Endothelial cell of umbilical vein (primary cell): ENCODE data around the gene SSR1. TPM values are rescaled to one million over a fixed set of nuclear protein-coding genes. Genes with fewer than 3 reads are reported as not detected.

Source experiments
- BruUV-seq: library from RNA; stranded (reverse); fragments of 400-500 nt; replicated peaks from 2 replicates; lab custom pipeline; 2021; lab: Mats Ljungman, UMichigan
- CTCF ChIA-PET: fragments of 300-600, 350-600 bp; sonication (Branson Sonifier 250); formaldehyde crosslinking; loops from one replicate; lab custom pipeline; 2021; ENCODE audit warnings: antibody characterized with exemption, inconsistent platforms; lab: Charles Lee
- POLR2A ChIA-PET: fragments of 300-600, 350-600 bp; sonication (Branson Sonifier 250); formaldehyde crosslinking; loops from one replicate; lab custom pipeline; 2021; ENCODE audit warnings: antibody characterized with exemption, inconsistent platforms; lab: Charles Lee
- DNase-seq: peaks from one replicate; pipeline ENCODE4 v3.0.0-alpha.2; 2011; ENCODE audit warnings: low read depth, low spot score
- FAIRE-seq: peaks from 2 replicates; lab custom pipeline; 2011; peaks lifted over from hg19 to GRCh38; lab: Jason Lieb, UNC
- H2AFZ ChIP-seq: 2 replicates; pipeline ENCODE4 v1.6.0; 2012; ENCODE audit warnings: low read depth, low read length, control low read depth, inconsistent platforms
- H3K27ac ChIP-seq: 2 replicates; pipeline ENCODE4 v1.5.1; 2011; ENCODE audit warnings: low read depth, mild to moderate bottlenecking, control low read depth, low read length, moderate library complexity; ENCODE audit not compliant: insufficient read depth
- H3K27me3 ChIP-seq, 2 experiments: 2 replicates each; pipeline versions ENCODE4 v1.6.0 to v1.6.1; 2011; ENCODE audit warnings: low read length in 2 of 2, mixed read lengths in 1 of 2; ENCODE audit not compliant: control insufficient read depth in 2 of 2, insufficient read depth in 2 of 2
- H3K36me3 ChIP-seq, 2 experiments: 2 replicates in 1 of 2; 3 replicates in 1 of 2; pipeline ENCODE4 v1.5.1; 2011; ENCODE audit warnings: low read length in 2 of 2, mild to moderate bottlenecking in 1 of 2, moderate library complexity in 1 of 2; ENCODE audit not compliant: control insufficient read depth in 2 of 2, insufficient read depth in 2 of 2; ENCODE audit errors: extremely low read depth in 1 of 2
- H3K4me1 ChIP-seq: 3 replicates; pipeline ENCODE4 v1.5.1; 2011; ENCODE audit warnings: mild to moderate bottlenecking, low read length; ENCODE audit not compliant: control insufficient read depth, insufficient read depth; ENCODE audit errors: extremely low read depth
- H3K4me2 ChIP-seq: 2 replicates; pipeline ENCODE4 v1.6.1; 2011; ENCODE audit warnings: low read length, control low read depth, mixed read lengths; ENCODE audit not compliant: insufficient read depth
- H3K4me3 ChIP-seq, 3 experiments: fragments of 200-600 bp in 1 of 3; sonication (generic), shearing (Covaris generic) in 1 of 3; replicated peaks in 1 of 3; 2 replicates each; pipeline ENCODE4 v1.5.1; 2011 to 2016; ENCODE audit warnings: control low read depth in 3 of 3, low read length in 3 of 3, mild to moderate bottlenecking in 2 of 3, inconsistent platforms in 1 of 3, low read depth in 1 of 3, moderate library complexity in 1 of 3; ENCODE audit not compliant: insufficient read depth in 1 of 3
- H3K79me2 ChIP-seq: 2 replicates; pipeline ENCODE4 v1.6.0; 2012; ENCODE audit warnings: low read length, inconsistent platforms; ENCODE audit not compliant: control insufficient read depth, insufficient read depth
- H3K9ac ChIP-seq: replicated peaks from 2 replicates; pipeline ENCODE3; 2011; ENCODE audit warnings: low read length, control low read depth; ENCODE audit not compliant: insufficient read depth; ENCODE audit errors: extremely low read depth
- H3K9me1 ChIP-seq: replicated peaks from 3 replicates; pipeline ENCODE4 v1.6.0; 2011; ENCODE audit warnings: mild to moderate bottlenecking, low read length; ENCODE audit not compliant: control insufficient read depth, insufficient read depth; ENCODE audit errors: extremely low read depth
- H3K9me3 ChIP-seq: replicated peaks from 2 replicates; pipeline ENCODE4 v1.5.1; 2012; ENCODE audit warnings: low read length, inconsistent platforms; ENCODE audit not compliant: control insufficient read depth, insufficient read depth
- H4K20me1 ChIP-seq: replicated peaks from 2 replicates; pipeline ENCODE3; 2011; ENCODE audit warnings: mild to moderate bottlenecking, low read length; ENCODE audit not compliant: control insufficient read depth, insufficient read depth; ENCODE audit errors: extremely low read depth
- CTCF ChIP-seq, 2 donors: IDR thresholded peaks; 1 replicate in 1 of 2; 2 replicates in 1 of 2; pipeline ENCODE4 v1.5.1; 2011; ENCODE audit warnings: low read length in 2 of 2, mild to moderate bottlenecking in 2 of 2, moderate library complexity in 2 of 2, control low read depth in 1 of 2, inconsistent platforms in 1 of 2, low read depth in 1 of 2; ENCODE audit not compliant: insufficient read depth in 1 of 2; ENCODE audit errors: extremely low read depth in 1 of 2
- EZH2 ChIP-seq: IDR thresholded peaks from 2 replicates; pipeline ENCODE4 v1.6.1; 2012; ENCODE audit warnings: borderline replicate concordance, low read depth, mild to moderate bottlenecking, moderate library complexity, low read length, inconsistent platforms; ENCODE audit not compliant: severe bottlenecking
- FOS ChIP-seq: IDR thresholded peaks from 2 replicates; pipeline ENCODE4 v1.6.1; 2011; ENCODE audit warnings: mild to moderate bottlenecking, low read length, moderate library complexity, borderline replicate concordance; ENCODE audit not compliant: insufficient read depth
- GATA2 ChIP-seq: IDR thresholded peaks from 2 replicates; pipeline ENCODE4 v1.7.0; 2011; ENCODE audit warnings: low read depth, mild to moderate bottlenecking, moderate library complexity, mixed read lengths, low read length; ENCODE audit not compliant: insufficient read length, insufficient read depth
- JUN ChIP-seq: IDR thresholded peaks from 2 replicates; pipeline ENCODE4 v1.6.1; 2011; ENCODE audit warnings: borderline replicate concordance, low read depth; ENCODE audit not compliant: insufficient read length, insufficient read depth
- MAX ChIP-seq: IDR thresholded peaks from 2 replicates; pipeline ENCODE4 v1.6.1; 2011; ENCODE audit not compliant: insufficient read depth, insufficient read length
- MYC ChIP-seq: IDR thresholded peaks from one replicate; pipeline ENCODE4 v1.6.1; 2011; ENCODE audit warnings: mild to moderate bottlenecking, low read depth, low read length
- POLR2A ChIP-seq: IDR thresholded peaks from 2 replicates; pipeline ENCODE4 v1.6.1; 2012; ENCODE audit warnings: low read depth, mild to moderate bottlenecking, control low read depth, low read length
- POLR2AphosphoS5 ChIP-seq: IDR thresholded peaks from 2 replicates; pipeline ENCODE4 v1.6.1; 2012; ENCODE audit warnings: low read depth, mild to moderate bottlenecking, control low read depth, low read length, moderate library complexity; ENCODE audit not compliant: insufficient read depth
- dilution Hi-C: fragments of 300-500 bp; cut with MboI; formaldehyde crosslinking; loops from one replicate; pipeline ENCODE4 v1.15.0; 2019; ENCODE audit warnings: low sequenced_read_pairs; ENCODE audit not compliant: extremely low pct_ligation_motif_present
- intact Hi-C: fragments of 100-400 bp; cut with micrococcal nuclease; formaldehyde crosslinking; loops from one replicate; pipeline ENCODE4 v1.10.0; 2022
- polyA plus RNA-seq, 4 experiments: library from polyadenylated mRNA; depleted of rRNA in 3 of 4; stranded (reverse) in 3 of 4; unstranded in 1 of 4; fragments of >200 nt; gene quantifications; 2 replicates each; pipeline versions ENCODE4 v1.2.1 to v1.2.3, GENCODE V29; 2011 to 2012; ENCODE audit warnings: missing spikeins in 1 of 4
- total RNA-seq: library from RNA; stranded (reverse); gene quantifications from 2 replicates; pipeline ENCODE4 v1.2.3, GENCODE V29; 2021

SSR1 gene
- total and polyA plus RNA-seq, 2 donors (not counting 3 experiments of a cell fraction or from before 2014, with no cell fraction given) = 70.7 to 187 TPM

GRCh38 chr6:7236306-7237209 is 76.4 kb downstream of the SSR1 start:
- Histone ChIP-seq H2AFZ (no peak overlapping the region), H3K9me1 (no peaks in the 10 kb centered on the region), H3K4me2 (no peak overlapping the region), H3K27me3 (no peaks in the 10 kb centered on the region), H3K4me1 (peaks cover 9% of the 10 kb centered on the region), H3K79me2 (peaks cover 3% of the 10 kb centered on the region), H3K9ac (no peak overlapping the region), H3K4me3 (no peak overlapping the region), H3K36me3 (peaks cover 0 to 14% of the 10 kb centered on the region in 2 experiments), H3K27ac (no peak overlapping the region), H4K20me1 (peaks cover 2% of the 10 kb centered on the region), H3K9me3 (no peaks in the 10 kb centered on the region)
- ChIA-PET CTCF (interaction anchor here (1.0 to 3.2 kb wide), 7 partner anchors 35 to 562 kb away, joined by 4 to 30 read pairs (median 4); no protein-coding TSS in a partner anchor), POLR2A (interaction anchor here (0.7 kb wide), 1 partner anchor 343 kb away, joined by 3 read pairs; no protein-coding TSS in a partner anchor)
- TF ChIP-seq MAX = no peak
- TF ChIP-seq GATA2 = no peak
- TF ChIP-seq CTCF (IDR thresholded peaks at IDR 0.05; ENCODE audit: extremely low read depth in 1 of 2, insufficient read depth in 1 of 2, low read depth in 1 of 2, low read length in 2 of 2) = no peak
- TF ChIP-seq JUN = no peak
- no peak for TF ChIP-seq POLR2A
- no peak for TF ChIP-seq POLR2AphosphoS5
- no peak for TF ChIP-seq FOS
- no peak for TF ChIP-seq MYC
- no peak for TF ChIP-seq EZH2
- dilution Hi-C loops (no loop called here), intact Hi-C loops (no loop called here)
- FAIRE-seq (no peak), DNase-seq (no peak)
- no TSS peak for BruUV-seq
